Measurements from ENCODE around the gene TMED1.
A peak's percentile ranks its signal among the peaks of the same experiment; 100 is the strongest.

Gene TMED1

DNA sequence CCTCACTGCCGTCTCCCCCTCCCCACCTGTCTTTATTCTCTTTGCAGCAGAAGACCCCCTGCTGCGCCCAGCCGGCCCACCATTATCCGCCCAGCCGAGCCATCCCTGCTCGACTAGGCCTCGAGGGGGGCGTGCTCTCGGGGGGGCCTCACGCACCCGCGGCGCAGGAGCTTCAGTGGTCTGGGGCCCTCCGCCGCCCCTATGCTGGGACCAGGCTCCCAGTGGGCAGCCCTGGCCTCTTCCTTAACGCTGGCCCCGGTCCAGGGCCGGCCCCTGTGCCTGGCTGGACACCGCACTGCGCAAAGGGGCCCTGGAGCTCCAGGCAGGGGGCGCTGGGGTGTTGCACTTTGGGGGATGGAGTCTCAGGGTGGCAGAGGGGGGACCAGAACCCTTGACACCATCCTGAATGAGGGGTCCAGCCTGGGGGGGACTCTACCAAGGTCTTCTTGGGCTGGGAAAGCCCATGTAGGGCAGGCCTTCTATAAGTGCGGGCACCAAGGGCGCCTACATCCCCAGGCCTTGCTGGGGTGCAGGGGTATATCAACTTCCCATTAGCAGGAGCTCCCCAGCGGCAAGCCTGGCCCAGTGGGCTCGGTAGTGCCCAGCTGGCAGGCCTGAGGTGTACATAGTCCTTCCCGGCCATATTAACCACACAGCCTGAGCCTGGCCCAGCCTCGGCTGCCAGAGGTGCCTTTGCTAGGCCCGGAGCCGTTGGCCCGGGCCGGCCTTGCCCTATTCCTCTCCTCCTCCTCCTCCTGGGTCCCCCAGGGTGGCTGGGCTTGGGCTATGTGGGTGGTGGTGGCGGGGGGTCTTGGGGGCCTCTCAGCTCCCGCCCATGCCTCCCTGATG, 4.9 kb downstream of the TMED1 start:
- no peak for DNase-seq

- DNase-seq: no peak
These were observed 5.6 kb downstream of the TMED1 start for GRCh38 chr19:10830370-10830769.

DNA sequence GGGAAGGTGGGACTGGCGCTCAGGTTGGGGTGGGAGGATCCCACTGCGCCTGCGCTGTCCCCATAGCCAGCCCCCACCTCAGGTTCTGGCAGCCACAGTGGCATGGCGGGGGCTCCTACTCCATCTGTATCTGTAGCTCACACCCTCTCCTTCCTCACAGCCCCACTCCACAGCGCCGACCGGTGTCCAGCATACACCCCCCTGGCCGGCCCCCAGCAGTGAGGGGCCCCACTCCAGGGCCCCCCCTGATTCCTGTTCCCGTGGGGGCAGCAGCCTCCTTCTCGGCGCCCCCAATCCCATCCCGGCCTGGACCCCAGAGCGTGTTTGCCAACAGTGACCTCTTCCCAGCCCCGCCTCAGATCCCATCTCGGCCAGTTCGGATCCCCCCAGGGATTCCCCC, 6.0 kb downstream of the TMED1 start:
- DNase-seq: no peak

DNA sequence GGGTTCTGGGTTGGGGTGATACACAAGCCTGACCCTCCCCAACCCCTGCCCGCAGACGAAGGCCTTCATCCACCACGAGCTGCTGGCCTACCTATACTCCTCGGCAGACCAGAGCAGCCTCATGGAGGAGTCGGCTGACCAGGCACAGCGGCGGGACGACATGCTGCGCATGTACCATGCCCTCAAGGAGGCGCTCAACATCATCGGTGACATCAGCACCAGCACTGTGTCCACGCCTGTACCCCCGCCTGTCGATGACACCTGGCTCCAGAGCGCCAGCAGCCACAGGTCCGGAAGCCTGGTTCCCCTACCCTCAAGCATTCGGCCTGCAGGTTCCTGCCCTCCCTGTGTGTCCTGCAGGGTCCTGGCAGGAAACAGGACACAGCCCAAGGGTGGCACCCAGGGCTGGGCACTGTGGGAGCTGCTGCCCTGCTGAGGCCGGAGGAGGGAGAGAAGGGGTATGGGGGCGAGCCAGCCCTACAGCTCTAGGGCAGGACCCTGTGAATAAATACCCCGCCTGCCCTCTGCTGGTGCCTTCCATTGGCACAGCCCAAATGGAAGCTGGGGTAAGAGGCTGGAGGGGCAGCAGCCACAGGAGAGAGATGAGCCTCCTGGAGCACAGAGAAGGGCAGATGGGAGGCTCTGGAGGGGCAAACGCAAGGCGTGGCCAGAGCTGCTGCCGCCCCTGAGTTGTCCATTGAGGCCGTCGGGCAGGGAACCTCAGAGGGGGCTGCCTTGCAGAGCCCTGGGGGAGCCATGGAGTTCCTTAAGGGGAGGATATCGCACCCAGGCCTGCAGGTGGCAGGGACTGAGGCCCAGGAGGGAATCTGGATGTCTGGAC, 6.8 kb downstream of the TMED1 start:
- peak in 1 of 2 experiments; percentile 17 for DNase-seq

GRCh38 chr19:10826846-10827245, 9.2 kb downstream of the TMED1 start:
- no peak for DNase-seq

DNA sequence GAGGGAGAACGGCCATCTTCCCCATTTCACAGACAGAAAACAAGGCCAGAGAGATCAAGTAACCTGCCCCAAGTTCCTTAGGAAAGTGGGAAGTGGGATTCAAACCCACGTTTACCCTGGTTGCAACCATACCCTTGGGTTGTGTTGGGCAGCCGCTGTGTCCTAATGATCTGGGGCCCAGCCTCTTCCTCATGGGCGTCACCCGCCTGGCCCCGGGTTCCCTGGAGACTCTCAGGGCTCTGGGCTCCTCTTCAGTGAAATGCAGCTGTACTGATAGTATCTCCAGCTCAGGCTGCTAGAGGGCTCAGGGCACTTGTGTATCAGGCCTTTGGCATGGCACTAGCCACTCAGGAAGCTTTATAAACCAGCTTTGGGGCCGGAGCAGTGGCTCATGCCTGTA, 9.8 kb downstream of the TMED1 start:
- DNase-seq: no peak

- no peak for DNase-seq
These were observed 12.3 kb downstream of the TMED1 start for GRCh38 chr19:10823690-10824089.

DNA sequence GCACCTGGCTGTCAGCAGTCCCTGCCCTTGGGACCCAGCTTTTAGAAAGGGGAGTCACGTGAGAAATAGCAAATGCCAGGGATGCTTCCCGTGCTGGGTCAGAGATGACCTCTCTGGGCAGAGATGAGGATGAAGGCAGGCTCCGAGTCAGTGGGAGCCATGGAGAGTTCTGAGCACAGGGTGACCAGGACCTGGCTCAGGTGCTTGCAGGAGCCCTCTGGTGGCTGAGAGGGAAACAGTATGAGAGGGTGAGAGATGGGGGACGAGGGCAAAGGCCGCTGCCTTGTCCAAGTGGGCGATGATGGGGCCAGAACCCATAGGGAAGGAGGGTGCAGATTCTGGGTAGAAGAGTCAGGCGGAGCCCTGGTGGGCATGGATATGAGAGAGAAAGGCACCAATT, 15.8 kb downstream of the TMED1 start:
- DNase-seq: no peak

DNA sequence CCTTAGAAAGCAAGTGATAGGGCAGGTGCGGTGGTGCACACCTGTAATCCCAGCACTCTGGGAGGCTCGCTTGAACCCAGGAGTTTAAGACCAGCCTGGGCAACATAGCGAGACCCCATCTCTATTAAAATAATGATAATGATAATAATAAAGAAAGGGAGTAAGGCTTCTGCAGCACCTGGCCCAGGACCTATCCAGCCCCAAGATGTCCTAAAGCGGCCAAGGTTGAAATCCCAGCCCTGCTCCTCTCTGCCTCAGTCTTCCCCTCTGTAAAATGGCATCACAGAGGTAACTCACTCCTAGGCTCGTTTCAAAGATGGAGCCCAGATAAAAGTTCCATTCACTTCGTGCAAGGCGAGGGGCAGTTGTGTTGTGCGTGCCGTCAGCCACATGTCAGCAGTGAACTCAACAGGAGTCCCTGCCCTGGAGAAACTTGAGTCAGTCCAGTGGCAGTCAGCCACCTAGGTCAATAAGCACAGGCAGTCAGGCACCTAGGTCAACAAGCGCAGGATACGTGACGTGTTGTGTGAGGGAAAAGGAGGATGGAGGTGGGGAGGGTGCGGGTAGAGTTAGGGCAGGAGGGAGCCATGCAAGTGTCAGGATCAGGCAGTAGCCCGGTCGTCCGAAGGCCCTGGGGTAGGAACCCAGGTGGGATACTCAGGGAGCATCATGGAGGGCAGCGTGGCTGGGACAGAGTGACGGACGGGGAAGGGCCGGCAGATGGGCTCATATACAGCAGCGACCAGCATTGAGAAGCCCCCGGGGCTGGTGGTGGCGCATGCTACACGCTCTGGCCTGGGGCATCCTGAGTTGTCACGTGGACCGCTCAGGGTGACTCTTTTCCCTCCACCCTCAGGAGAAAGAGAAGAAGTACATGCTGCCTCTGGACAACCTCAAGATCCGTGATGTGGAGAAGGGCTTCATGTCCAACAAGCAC, 16.6 kb downstream of the TMED1 start:
- DNase-seq: no peak

DNA sequence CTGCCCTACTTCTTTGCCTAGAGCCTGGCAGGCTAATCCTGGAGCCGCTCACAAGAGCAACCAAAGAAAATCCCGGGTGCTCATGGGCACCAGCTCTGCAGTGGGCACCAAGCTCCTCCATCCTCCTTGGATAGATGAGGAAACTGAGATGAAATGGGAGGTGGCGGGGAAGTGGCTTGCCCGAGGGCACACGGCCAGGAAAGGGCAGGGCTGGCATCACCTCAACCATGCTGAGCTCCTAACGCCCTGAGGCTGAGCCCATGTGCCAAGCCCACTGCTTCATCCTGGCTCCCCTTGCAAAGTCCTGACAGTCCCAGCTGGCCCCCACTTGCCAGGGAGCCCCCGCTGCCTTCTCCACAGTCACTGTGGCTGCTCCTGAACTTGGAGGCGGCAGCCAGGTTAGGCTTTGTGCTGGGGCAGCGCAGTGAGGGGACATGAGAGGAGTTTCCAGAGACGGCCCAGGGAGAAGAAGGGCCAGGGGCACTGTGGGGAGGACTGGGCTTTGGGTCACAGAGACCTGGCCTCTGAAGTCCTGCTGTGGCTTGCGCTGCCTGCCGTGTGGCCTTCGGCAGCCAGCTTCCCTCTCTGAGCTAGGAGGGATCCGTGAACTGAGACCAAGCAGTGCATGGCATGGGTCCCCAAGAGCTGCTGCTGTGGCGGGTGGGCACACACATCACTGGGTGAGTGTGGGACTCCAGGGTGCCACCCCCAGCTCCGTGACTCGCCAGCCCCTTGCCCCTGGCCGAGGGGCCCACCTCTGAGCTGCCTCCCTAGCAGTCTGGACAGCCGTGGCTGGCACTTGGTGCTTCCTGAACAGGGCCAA, 17.5 kb downstream of the TMED1 start:
- no peak for DNase-seq

GRCh38 chr19:10817291-10818038, 18.5 kb downstream of the TMED1 start:
- DNase-seq: no peak

GRCh38 chr19:10816691-10817090, 19.3 kb downstream of the TMED1 start:
- DNase-seq: no peak

DNA sequence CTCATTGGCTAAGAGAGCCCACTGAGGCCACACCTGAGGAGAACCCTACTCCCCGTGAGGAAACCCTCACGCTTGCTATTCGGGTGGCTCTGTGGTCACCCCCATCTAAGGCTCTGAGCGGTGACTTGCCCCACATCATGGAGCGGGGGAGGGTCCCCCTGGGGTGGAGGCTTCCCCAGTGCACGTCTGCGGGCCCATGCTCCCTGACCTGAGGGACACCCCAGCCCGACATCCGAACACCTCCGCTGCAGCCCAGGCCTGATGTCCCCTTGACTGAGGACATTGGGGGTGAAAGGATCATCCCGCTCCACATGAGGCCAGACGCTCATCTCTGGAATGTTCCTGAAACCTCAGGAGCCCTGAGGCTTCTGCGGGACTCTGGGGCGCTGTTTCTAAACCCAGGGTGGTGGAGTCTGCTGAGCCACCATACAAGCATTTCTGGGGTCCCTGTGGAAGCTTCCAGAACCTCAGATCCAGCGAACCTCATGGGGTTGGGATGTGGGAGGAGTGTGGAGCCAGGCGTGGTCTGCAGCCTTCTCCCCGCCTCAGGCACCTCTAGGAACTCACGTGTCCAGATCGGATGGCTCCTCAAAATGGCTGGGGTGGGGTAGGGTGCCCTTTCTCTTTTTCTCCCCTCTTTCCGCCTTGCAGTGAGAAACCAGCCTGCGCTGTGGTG, 19.9 kb downstream of the TMED1 start:
- DNase-seq: no peak

- no peak for DNase-seq
These were observed 20.9 kb downstream of the TMED1 start for GRCh38 chr19:10815007-10815536.

- no peak for DNase-seq
These were observed 23.1 kb downstream of the TMED1 start for GRCh38 chr19:10812902-10813404.

- no peak for DNase-seq
These were observed 23.8 kb downstream of the TMED1 start for GRCh38 chr19:10812196-10812595.

DNA sequence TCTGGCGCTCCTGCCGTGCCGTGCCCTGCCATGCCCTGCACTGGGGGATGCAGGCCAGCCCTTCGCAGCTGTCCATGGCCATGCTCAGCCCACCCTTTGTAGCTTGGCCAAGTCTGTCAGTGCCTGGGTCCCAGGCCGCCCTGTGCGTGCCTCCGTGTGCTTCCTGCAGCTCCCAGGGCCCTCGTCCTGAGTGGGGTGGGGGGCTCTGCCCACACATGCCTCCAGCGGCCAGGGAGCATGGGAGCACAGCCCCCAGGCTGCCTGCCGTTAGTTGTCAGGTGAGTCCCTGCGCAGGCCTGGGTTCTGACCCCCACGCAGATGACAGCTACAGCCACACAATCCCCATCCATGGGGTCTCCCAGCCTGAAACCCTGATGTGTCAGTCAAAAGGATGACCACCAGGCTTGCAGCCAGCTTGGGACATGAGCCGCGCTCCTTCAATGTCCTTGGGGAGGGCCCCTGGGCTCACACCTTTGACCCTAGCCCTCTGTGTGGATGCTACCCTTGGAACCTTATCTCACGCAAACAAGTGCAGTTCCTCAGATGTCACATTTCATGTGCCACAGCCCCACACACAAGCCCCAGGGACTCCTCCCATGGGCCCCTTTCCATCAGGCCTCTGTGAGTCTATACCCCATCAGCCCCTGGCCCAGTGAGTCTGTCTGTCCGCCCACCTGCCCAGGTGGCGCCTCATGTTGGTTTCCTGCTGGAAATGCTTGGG, 24.5 kb downstream of the TMED1 start:
- DNase-seq: no peak

DNA sequence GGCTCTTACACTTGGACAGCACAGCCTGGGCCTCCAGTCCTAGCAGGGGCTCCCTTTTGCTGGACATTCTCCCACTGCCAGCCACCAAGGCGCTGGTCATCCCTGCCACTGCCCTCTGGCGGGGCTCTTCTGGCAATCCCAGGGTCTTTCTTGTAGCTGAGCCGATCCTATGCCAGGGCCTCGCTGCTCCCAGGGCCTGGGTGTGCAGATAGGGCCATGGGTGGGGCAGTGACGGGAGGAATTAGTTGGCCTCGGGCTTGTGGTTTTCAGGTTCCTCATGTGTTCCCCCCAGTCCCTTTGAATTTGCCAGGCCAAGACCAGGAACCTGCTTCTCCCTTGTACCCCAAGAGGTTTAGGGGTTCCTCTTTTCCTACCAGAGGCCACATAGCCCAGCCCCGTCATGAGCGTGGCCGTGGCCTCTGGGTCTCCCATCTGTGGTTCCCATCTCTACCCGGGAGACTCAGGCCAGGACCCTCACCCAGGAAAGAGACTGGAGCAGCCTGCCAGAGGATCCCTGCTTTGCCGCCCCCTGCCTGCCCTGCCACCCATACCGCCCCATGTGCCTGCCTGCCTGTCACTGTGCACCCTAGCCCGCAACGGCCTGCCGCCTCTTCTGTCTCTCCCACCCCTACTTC, 26.2 kb downstream of the TMED1 start:
- no peak for DNase-seq

Measured in NCI-H524 (cell line).